ENCODE results near the gene IL17B.

IL17B gene

GRCh38 chr5:149364719-149365118, 14.4 kb downstream of the IL17B start:
- Histone ChIP-seq H3K27me3 (no peaks in the 10 kb centered on the region), H3K4me1 (ENCODE audit: control insufficient read depth in 1 of 2, insufficient read depth in 1 of 2, low read depth in 1 of 2, low read length in 1 of 2) (peaks cover 24 to 40% of the 10 kb centered on the region in 2 experiments), H3K27ac (no peak overlapping the region), H3K9me3 (no peaks in the 10 kb centered on the region), H3K36me3 (no peaks in the 10 kb centered on the region), H3K4me3 (ENCODE audit: low read depth in 1 of 2, low read length in 1 of 2) (no peak overlapping the region)
- TF ChIP-seq CTCF (IDR thresholded peaks at IDR 0.05) = no peak

GRCh38 chr5:149363936-149364335, 15.2 kb downstream of the IL17B start:
- Histone ChIP-seq H3K4me1 (ENCODE audit: control insufficient read depth in 1 of 2, insufficient read depth in 1 of 2, low read depth in 1 of 2, low read length in 1 of 2) (peaks cover 32 to 48% of the 10 kb centered on the region in 2 experiments), H3K27me3 (no peaks in the 10 kb centered on the region), H3K27ac (no peak overlapping the region), H3K4me3 (ENCODE audit: low read depth in 1 of 2, low read length in 1 of 2) (no peak overlapping the region), H3K36me3 (no peaks in the 10 kb centered on the region), H3K9me3 (no peaks in the 10 kb centered on the region)
- TF ChIP-seq CTCF (IDR thresholded peaks at IDR 0.05) = no peak

GRCh38 chr5:149363358-149363757, 15.7 kb downstream of the IL17B start:
- no peak for TF ChIP-seq CTCF (IDR thresholded peaks at IDR 0.05)
- Histone ChIP-seq H3K9me3 (no peaks in the 10 kb centered on the region), H3K27me3 (no peaks in the 10 kb centered on the region), H3K4me3 (ENCODE audit: low read depth in 1 of 2, low read length in 1 of 2) (no peak overlapping the region), H3K36me3 (no peaks in the 10 kb centered on the region), H3K27ac (no peak overlapping the region), H3K4me1 (ENCODE audit: control insufficient read depth in 1 of 2, insufficient read depth in 1 of 2, low read depth in 1 of 2, low read length in 1 of 2) (peaks cover 37 to 54% of the 10 kb centered on the region in 2 experiments)

DNA sequence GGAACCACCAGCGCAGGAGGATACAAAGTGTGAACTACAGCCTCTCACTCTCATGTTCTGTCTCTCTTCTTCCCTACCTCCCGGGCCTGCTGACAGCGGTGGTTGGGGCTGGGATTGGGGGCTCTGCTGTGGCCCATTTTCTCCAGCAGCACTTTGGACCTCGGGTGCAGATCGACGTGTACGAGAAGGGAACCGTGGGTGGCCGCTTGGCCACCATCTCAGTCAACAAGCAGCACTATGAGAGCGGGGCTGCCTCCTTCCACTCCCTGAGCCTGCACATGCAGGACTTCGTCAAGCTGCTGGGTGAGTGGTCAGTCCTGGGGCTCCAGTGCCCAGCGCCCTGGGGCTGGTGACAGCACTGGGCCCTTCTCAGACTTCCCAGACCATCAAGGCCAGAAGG, 16.6 kb downstream of the IL17B start:
- Histone ChIP-seq H3K27me3 (no peaks in the 10 kb centered on the region), H3K4me1 (ENCODE audit: control insufficient read depth in 1 of 2, insufficient read depth in 1 of 2, low read depth in 1 of 2, low read length in 1 of 2) (peaks cover 41 to 57% of the 10 kb centered on the region in 2 experiments), H3K4me3 (ENCODE audit: low read depth in 1 of 2, low read length in 1 of 2) (no peak overlapping the region), H3K36me3 (no peaks in the 10 kb centered on the region), H3K9me3 (no peaks in the 10 kb centered on the region), H3K27ac (no peak overlapping the region)
- TF ChIP-seq CTCF (IDR thresholded peaks at IDR 0.05) = no peak

DNA sequence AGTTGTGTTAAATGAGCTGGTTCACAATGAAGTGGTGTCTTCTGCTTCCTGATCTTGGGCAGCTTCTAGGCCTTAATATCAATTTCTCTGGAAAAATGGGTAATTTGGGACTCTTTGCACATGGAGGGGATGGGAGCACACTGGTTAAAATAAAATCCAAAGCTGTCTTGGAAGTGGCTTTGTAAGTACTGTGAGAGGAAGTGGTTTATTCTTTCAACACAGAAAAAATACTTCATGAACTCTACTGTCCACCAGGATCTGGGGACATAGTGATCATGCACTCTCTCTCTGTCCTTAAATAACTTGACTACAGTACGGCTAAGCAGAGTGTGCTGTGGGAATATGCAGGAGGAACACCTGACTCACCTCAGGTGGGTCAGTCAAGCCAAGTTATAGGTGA, 18.8 kb downstream of the IL17B start:
- Histone ChIP-seq H3K27me3 (no peaks in the 10 kb centered on the region), H3K27ac (peak overlapping the region; percentile 68), H3K4me3 (ENCODE audit: low read depth in 1 of 2, low read length in 1 of 2) (no peak overlapping the region), H3K4me1 (ENCODE audit: control insufficient read depth in 1 of 2, insufficient read depth in 1 of 2, low read depth in 1 of 2, low read length in 1 of 2) (peaks cover 40 to 56% of the 10 kb centered on the region in 2 experiments), H3K36me3 (peaks cover 5% of the 10 kb centered on the region), H3K9me3 (no peaks in the 10 kb centered on the region)
- TF ChIP-seq CTCF (IDR thresholded peaks at IDR 0.05) = no peak

Data from neutrophil (primary cell).